ENCODE data around the gene MROH7.
"Not testable (repeated sequence)": the region's sequence is repeated elsewhere in the genome, so short reads cannot be mapped to it uniquely, and the experiment has no call there.

The MROH7 gene

DNA sequence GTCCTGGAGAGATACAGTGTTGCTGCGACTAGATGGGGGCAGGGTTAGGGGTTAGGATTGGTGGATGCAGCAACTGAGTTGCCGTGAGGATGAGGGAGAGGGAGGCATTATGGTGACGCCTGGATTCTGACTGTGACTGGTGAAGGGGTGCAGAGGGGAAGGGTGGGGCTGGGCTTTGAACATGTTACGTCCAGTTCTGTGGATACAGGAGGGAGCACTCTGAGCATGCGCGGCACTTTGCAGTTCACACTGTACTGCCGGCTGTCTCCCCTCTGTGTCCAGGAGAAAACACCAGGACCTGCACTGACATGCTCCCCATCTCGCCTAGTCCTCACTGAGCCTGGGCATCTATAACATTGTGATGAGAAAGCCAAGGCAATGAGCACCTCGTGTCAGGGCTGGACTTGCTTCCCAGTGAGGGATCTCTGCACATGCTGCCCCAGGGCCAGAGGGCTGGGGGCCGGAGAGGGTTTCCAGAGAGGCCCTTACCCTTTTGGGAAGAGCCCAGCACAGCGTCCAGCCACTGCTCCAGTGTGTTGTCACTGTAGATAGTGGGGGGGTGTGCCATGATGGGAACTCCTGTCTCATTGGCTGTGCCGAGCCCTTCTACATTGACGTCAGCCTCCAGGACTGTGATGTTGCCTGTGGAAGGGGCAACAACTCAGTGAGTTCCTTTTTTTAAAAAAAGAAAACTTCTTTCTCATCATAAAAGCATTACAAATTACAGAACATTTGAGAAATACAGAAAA, 25.9 kb upstream of the MROH7 start:
- H3K4me3 ChIP-seq (ENCODE audit: low read depth, low read length) = no peak overlapping the region
- no peak for DNase-seq (ENCODE audit: low read depth)
- TF ChIP-seq CTCF (IDR thresholded peaks at IDR 0.05; ENCODE audit: low read depth, low read length, missing control alignments) = no peak
- in situ Hi-C loops (cut with HindIII; ENCODE audit: low sequenced_read_pairs) = no loop called here

GRCh38 chr1:54619749-54620148, 21.8 kb upstream of the MROH7 start:
- in situ Hi-C loops (cut with HindIII; ENCODE audit: low sequenced_read_pairs) = no loop called here

GRCh38 chr1:54623216-54624007, 18.2 kb upstream of the MROH7 start, which contains the start of gene FAM151A:
FAM151A (minus strand) TSS chr1:54623525; CDS start chr1:54623395, 130 bp downstream.
- DNase-seq (ENCODE audit: low read depth) = no peak
- no peak for TF ChIP-seq CTCF (IDR thresholded peaks at IDR 0.05; ENCODE audit: low read depth, low read length, missing control alignments)
- in situ Hi-C loops (cut with HindIII; ENCODE audit: low sequenced_read_pairs) = no loop called here
- no peak within 1 kb of the TSS for H3K4me3 ChIP-seq (ENCODE audit: low read depth, low read length)

More at GRCh38 chr1:54619749-54620148, 21.8 kb upstream of the MROH7 start:
- no peak for DNase-seq (ENCODE audit: low read depth)
- no peak overlapping the region for H3K4me3 ChIP-seq (ENCODE audit: low read depth, low read length)
- no peak for TF ChIP-seq CTCF (IDR thresholded peaks at IDR 0.05; ENCODE audit: low read depth, low read length, missing control alignments)

GRCh38 chr1:54624466-54625464, 16.8 kb upstream of the MROH7 start:
- no peak overlapping the region for H3K4me3 ChIP-seq (ENCODE audit: low read depth, low read length)
- no peak for TF ChIP-seq CTCF (IDR thresholded peaks at IDR 0.05; ENCODE audit: low read depth, low read length, missing control alignments)
- in situ Hi-C loops (cut with HindIII; ENCODE audit: low sequenced_read_pairs) = no loop called here
- no peak for DNase-seq (ENCODE audit: low read depth)

- no peak for DNase-seq (ENCODE audit: low read depth)
- TF ChIP-seq CTCF (IDR thresholded peaks at IDR 0.05; ENCODE audit: low read depth, low read length, missing control alignments) = no peak
- no peak overlapping the region for H3K4me3 ChIP-seq (ENCODE audit: low read depth, low read length)
- in situ Hi-C loops (cut with HindIII; ENCODE audit: low sequenced_read_pairs) = no loop called here
Observed at GRCh38 chr1:54627196-54627595, 14.4 kb upstream of the MROH7 start.

GRCh38 chr1:54635804-54636203, 5.8 kb upstream of the MROH7 start:
- in situ Hi-C loops (cut with HindIII; ENCODE audit: low sequenced_read_pairs); H3K4me3 ChIP-seq (ENCODE audit: low read depth, low read length); DNase-seq (ENCODE audit: low read depth): not testable (repeated sequence)

DNA sequence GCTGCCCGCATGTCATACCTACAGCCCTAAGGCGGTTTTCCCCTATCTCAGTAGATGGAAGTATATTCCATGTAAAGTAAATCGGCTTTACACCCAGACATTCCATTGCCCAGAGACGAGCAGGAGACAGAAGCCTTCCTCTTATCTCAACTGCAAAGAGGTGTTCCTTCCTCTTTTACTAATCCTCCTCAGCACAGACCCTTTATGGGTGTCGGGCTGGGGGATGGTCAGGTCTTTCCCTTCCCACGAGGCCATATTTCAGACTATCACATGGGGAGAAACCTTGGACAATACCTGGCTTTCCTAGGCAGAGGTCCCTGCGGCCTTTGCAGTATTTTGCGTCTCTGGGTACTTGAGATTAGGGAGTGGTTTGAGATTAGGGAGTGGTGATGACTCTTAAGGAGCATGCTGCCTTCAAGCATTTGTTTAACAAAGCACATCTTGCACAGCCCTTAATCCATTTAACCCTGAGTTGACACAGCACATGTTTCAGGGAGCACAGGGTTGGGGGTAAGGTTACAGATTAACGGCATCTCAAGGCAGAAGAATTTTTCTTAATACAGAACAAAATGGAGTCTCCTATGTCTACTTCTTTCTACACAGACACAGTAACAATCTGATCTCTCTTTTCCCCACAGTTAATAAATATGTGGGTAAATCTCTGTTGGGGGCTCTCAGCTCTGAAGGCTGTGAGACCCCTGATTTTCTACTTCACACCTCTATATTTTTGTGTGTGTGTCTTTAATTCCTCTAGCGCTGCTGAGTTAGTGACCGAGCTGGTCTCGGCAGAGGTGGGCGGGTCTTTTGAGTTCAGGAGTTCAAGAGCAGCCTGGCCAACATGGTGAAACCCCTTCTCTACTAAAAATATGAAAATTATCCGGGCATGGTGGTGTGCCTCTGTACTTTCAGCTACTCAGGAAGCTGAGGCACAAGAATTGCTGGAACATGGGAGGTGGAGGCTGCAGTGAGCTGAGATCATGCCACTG, 4.8 kb upstream of the MROH7 start:
- H3K4me3 ChIP-seq (ENCODE audit: low read depth, low read length); DNase-seq (ENCODE audit: low read depth); in situ Hi-C loops (cut with HindIII; ENCODE audit: low sequenced_read_pairs): not testable (repeated sequence)
